Lung (tissue), 12 donors: ENCODE data around the gene ARL8B. TPM values are rescaled to one million over a fixed set of nuclear protein-coding genes. Genes with fewer than 3 reads are reported as not detected.
A peak's percentile ranks its signal among the peaks of the same experiment; 100 is the strongest.

ENCODE experiments used
- ATAC-seq: fragments of 200-7000 bp; cut with Tn5 transposase; one replicate; pipeline ENCODE4 v1.9.1; 2020; ENCODE audit warnings: moderate number of reproducible peaks; ENCODE audit not compliant: insufficient read depth, low FRiP score
- DNase-seq, 3 donors: peaks; one replicate each; pipeline ENCODE4 v3.0.0-alpha.2; 2013 to 2017
- H3K27ac ChIP-seq, 2 donors: one replicate each; pipeline ENCODE4 v1.5.1; 2013; ENCODE audit warnings: mild to moderate bottlenecking in 2 of 2, moderate library complexity in 2 of 2, control low read depth in 1 of 2, inconsistent platforms in 1 of 2, low read depth in 1 of 2, low read length in 1 of 2
- H3K27me3 ChIP-seq, 3 donors: one replicate each; pipeline ENCODE4 v1.5.1; 2013; ENCODE audit warnings: low read length in 2 of 3; ENCODE audit not compliant: control insufficient read depth in 3 of 3, insufficient read depth in 3 of 3
- H3K36me3 ChIP-seq, 4 donors: one replicate each; pipeline ENCODE4 v1.5.1; 2013; ENCODE audit warnings: low read length in 4 of 4, mild to moderate bottlenecking in 1 of 4, moderate library complexity in 1 of 4; ENCODE audit not compliant: control insufficient read depth in 4 of 4, insufficient read depth in 4 of 4
- H3K4me1 ChIP-seq, 5 donors: one replicate each; pipeline ENCODE4 v1.5.1; 2013; ENCODE audit warnings: low read length in 5 of 5, mild to moderate bottlenecking in 2 of 5, moderate library complexity in 1 of 5; ENCODE audit not compliant: control insufficient read depth in 5 of 5, insufficient read depth in 5 of 5
- H3K4me3 ChIP-seq: one replicate; pipeline ENCODE4 v1.5.1; 2013; ENCODE audit warnings: mild to moderate bottlenecking, control low read depth, moderate library complexity
- H3K9ac ChIP-seq, 2 donors: one replicate each; pipeline ENCODE4 v1.5.1; 2013; ENCODE audit warnings: low read length in 2 of 2, control low read depth in 1 of 2; ENCODE audit not compliant: insufficient read depth in 1 of 2
- H3K9me3 ChIP-seq, 4 donors: one replicate each; pipeline ENCODE4 v1.5.1; 2013; ENCODE audit warnings: low read length in 3 of 4, mild to moderate bottlenecking in 1 of 4, moderate library complexity in 1 of 4; ENCODE audit not compliant: control insufficient read depth in 4 of 4, insufficient read depth in 3 of 4
- WGBS, 2 donors: extraction: QIAGEN DNeasy Blood & Tissue Kit; methylation state at CpG; one replicate each; pipeline ENCODE4 v1.1.7; 2013; 5-methylcytosine and 5-hydroxymethylcytosine counted together
- polyA plus RNA-seq, 2 donors: library from polyadenylated mRNA; stranded (reverse); fragments of 200-250 nt; gene quantifications; one replicate each; pipeline ENCODE4 v1.2.1, GENCODE V29; 2013
- total RNA-seq, 2 donors: library from RNA; depleted of rRNA in 1 of 2; stranded (reverse); fragments of >200 nt in 1 of 2; gene quantifications; one replicate each; pipeline ENCODE4 v1.2.1, GENCODE V29; 2014 to 2021
- TF ChIP-seq, protein P1 (sequence below): IDR thresholded peaks from 2 replicates; pipeline ENCODE4 v1.5.1; 2012; ENCODE audit warnings: mild to moderate bottlenecking; ENCODE audit errors: control extremely low read depth, extremely low read depth
- donor health status: control.
- donor health status: control.
- donor health status: Bipolar disorder and iron deficiency.
- donor health status: healthy.
- donor health status: DM: yes; HTN: yes; CAD: no.

The ARL8B gene
- total and polyA plus RNA-seq, 4 donors, result 58.9 to 108 (median 74.8) TPM

DNA sequence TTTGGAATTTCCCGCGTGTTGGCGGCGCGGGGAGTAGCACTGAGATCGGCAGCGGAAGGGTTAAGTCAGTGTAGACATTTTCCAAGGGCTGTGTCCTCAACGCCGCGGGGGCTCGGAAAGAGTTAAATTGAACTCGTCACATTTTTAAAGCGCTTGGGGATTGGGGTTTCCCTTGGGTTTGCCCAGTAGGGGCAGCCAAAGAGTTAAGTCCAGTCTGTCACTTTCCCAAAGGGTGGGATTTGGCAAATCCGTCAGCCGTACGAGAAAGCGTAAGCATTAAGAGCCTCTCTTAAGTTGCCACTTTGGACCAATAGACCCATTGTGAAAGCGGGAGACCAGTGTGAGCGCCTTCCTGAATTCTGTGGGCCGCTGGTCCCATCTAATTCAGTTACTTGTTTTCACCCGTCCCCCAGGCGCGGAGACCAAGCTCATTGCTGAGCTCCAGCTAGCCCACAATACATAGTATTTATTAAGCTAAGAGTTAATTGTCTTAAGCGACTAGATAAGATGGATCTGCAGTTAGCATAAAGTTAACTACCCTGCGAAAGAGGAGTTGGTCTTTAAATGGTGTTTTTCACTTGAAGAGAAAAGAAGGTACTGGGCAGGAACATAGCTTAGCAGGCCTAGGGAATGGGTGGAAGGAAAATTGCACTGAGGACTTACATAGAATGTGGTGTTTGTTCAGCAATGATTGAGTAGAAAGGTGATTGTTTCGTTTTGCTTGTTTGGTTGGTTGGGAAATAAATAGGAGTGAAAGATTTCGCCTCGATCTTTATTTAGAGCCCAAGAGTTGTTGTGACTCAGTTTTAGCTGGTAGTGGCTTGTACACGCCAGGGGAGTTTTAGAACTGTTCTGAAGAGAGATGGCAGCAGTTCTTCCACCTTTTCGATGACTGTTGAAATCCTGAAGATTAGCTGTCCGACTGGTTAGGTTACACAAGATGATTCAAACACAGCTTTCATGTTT is 932 bp downstream of the ARL8B start:
- peaks cover 4 to 15% (median 10%) of the 10 kb centered on the region in 5 donors for H3K4me1 ChIP-seq
- no peaks in the 10 kb centered on the region for H3K27me3 ChIP-seq
- DNase-seq (peak; percentile 55 to 83 (median 78)), ATAC-seq (peak; percentile 48)
- no peaks in the 10 kb centered on the region for H3K9me3 ChIP-seq
- H3K27ac ChIP-seq, result peak overlapping the region; percentile 96 to 100
- peaks cover 0 to 6% (median 0%) of the 10 kb centered on the region in 4 donors for H3K36me3 ChIP-seq
- H3K4me3 ChIP-seq, result peak overlapping the region; percentile 100
- 3 to 4% methylated on average over 31 of the region's 31 CpGs for WGBS, 2 donors
- TF ChIP-seq, protein P1, sequence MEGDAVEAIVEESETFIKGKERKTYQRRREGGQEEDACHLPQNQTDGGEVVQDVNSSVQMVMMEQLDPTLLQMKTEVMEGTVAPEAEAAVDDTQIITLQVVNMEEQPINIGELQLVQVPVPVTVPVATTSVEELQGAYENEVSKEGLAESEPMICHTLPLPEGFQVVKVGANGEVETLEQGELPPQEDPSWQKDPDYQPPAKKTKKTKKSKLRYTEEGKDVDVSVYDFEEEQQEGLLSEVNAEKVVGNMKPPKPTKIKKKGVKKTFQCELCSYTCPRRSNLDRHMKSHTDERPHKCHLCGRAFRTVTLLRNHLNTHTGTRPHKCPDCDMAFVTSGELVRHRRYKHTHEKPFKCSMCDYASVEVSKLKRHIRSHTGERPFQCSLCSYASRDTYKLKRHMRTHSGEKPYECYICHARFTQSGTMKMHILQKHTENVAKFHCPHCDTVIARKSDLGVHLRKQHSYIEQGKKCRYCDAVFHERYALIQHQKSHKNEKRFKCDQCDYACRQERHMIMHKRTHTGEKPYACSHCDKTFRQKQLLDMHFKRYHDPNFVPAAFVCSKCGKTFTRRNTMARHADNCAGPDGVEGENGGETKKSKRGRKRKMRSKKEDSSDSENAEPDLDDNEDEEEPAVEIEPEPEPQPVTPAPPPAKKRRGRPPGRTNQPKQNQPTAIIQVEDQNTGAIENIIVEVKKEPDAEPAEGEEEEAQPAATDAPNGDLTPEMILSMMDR, result no peak
- peak overlapping the region; percentile 84 to 91 for H3K9ac ChIP-seq

DNA sequence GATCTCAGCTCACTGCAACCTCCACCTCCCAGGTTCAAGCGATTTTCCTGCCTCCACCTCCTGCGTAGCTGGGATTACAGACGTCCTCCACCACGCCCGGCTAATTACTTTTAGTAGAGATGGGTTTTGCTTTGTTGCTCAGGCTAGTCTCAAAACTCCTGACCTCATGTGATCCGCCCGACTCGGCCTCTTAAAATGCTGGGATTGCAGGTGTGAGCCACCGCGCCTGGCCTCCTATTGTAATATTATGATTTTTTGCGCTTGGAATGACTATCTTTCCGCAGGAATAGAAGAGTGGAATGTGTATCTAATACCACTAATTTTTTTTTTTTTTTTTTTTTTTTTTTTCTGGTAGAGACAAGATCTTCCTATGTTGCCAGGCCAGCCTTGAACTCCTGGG is 1.8 kb downstream of the ARL8B start:
- H3K9me3 ChIP-seq, result no peaks in the 10 kb centered on the region
- no peak for ATAC-seq
- no peak for DNase-seq
- peaks cover 0 to 6% (median 0%) of the 10 kb centered on the region in 4 donors for H3K36me3 ChIP-seq
- no peaks in the 10 kb centered on the region for H3K27me3 ChIP-seq
- peaks cover 4 to 15% (median 10%) of the 10 kb centered on the region in 5 donors for H3K4me1 ChIP-seq
- H3K9ac ChIP-seq, result no peak overlapping the region
- TF ChIP-seq, protein P1, result no peak
- no peak overlapping the region for H3K4me3 ChIP-seq
- 68 to 73% methylated on average over 12 of the region's 12 CpGs for WGBS, 2 donors
- H3K27ac ChIP-seq, result peak overlapping the region; percentile 22 to 96

- Histone ChIP-seq H3K27ac (no peak overlapping the region), H3K36me3 (peaks cover 0 to 6% (median 1%) of the 10 kb centered on the region in 4 donors), H3K9me3 (no peaks in the 10 kb centered on the region), H3K4me3 (no peak overlapping the region), H3K9ac (no peak overlapping the region), H3K4me1 (peaks cover 4 to 17% (median 10%) of the 10 kb centered on the region in 5 donors), H3K27me3 (no peaks in the 10 kb centered on the region)
- TF ChIP-seq, protein P1, result no peak
- DNase-seq (peak in 2 of 3 donors; percentile 39 to 65), ATAC-seq (no peak)
Observed at GRCh38 chr3:5126586-5126985, 4.5 kb downstream of the ARL8B start.
